ENCODE data around the gene GTF3C5. TPM values are rescaled to one million over a fixed set of nuclear protein-coding genes. Genes with fewer than 3 reads are reported as not detected.

GTF3C5 gene
- polyA plus RNA-seq, 1 donor from 2014 or later: 103 TPM

DNA sequence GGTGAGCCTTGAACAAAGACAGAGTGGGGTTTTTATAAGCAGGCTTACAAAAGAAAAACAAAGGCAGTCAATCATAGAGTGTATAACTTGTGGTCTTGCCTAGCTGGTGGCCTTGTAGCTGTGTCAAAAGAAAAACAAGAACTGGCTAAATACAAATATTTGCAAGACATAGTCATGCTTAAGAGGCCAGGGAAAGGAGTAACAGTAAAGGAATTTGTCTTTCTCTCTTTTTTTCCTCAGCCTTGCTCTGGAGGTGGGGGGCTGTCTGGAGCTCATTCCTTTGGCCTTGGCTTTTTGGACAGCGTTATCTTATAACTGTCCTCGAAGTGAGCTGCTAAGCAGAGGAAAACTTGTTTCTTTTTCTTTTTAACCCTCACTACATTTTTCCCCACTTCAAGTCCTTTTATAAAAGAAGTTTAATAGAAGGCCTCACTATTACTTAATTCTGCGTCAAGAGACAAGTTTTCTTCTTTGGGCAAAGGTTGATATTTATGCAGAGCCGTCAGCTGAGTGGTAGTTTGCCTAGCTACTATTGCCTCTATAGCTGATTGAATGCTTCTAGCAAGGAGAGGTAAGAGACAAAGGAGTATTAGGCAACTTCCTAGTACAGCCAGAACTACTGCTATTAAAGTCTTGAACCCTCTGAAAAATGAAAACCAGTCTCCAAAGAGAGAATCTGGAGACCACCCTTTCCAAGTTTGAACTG, 45.3 kb downstream of the GTF3C5 start:
- no peak overlapping the region for H3K27ac ChIP-seq (ENCODE audit: low read length)
- no peaks in the 10 kb centered on the region for H4K20me1 ChIP-seq (ENCODE audit: insufficient read depth)
- no peaks in the 10 kb centered on the region for H3K79me2 ChIP-seq (replicated peaks; ENCODE audit: insufficient read depth, low read length)
- no peaks in the 10 kb centered on the region for H3K36me3 ChIP-seq (ENCODE audit: insufficient read depth, low read length)
- H3F3A ChIP-seq (ENCODE audit: insufficient read depth, low read length, poor library complexity, severe bottlenecking): no peaks in the 10 kb centered on the region
- no peak overlapping the region for H3K4me3 ChIP-seq (ENCODE audit: low read length)
- H3K4me2 ChIP-seq (ENCODE audit: low read length): no peak overlapping the region
- H3K9ac ChIP-seq (ENCODE audit: low read length): no peak overlapping the region
- TF ChIP-seq TAF1 (IDR thresholded peaks at IDR 0.05; ENCODE audit: low read depth) (no peak), EP300 (conservative IDR thresholded peaks at IDR 0.05; ENCODE audit: poor library complexity, severe bottlenecking) (no peak), POLR2AphosphoS5 (IDR thresholded peaks at IDR 0.05) (no peak), MXI1 (conservative IDR thresholded peaks at IDR 0.05; ENCODE audit: poor library complexity, severe bottlenecking) (no peak), EZH2 (IDR thresholded peaks at IDR 0.05; ENCODE audit: borderline replicate concordance, insufficient read depth, low read length, poor library complexity, severe bottlenecking) (no peak), RAD21 (conservative IDR thresholded peaks at IDR 0.05) (no peak)
- TF ChIP-seq, protein P1, sequence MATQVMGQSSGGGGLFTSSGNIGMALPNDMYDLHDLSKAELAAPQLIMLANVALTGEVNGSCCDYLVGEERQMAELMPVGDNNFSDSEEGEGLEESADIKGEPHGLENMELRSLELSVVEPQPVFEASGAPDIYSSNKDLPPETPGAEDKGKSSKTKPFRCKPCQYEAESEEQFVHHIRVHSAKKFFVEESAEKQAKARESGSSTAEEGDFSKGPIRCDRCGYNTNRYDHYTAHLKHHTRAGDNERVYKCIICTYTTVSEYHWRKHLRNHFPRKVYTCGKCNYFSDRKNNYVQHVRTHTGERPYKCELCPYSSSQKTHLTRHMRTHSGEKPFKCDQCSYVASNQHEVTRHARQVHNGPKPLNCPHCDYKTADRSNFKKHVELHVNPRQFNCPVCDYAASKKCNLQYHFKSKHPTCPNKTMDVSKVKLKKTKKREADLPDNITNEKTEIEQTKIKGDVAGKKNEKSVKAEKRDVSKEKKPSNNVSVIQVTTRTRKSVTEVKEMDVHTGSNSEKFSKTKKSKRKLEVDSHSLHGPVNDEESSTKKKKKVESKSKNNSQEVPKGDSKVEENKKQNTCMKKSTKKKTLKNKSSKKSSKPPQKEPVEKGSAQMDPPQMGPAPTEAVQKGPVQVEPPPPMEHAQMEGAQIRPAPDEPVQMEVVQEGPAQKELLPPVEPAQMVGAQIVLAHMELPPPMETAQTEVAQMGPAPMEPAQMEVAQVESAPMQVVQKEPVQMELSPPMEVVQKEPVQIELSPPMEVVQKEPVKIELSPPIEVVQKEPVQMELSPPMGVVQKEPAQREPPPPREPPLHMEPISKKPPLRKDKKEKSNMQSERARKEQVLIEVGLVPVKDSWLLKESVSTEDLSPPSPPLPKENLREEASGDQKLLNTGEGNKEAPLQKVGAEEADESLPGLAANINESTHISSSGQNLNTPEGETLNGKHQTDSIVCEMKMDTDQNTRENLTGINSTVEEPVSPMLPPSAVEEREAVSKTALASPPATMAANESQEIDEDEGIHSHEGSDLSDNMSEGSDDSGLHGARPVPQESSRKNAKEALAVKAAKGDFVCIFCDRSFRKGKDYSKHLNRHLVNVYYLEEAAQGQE (IDR thresholded peaks at IDR 0.05; ENCODE audit: borderline replicate concordance): no peak
- TF ChIP-seq, protein P2, sequence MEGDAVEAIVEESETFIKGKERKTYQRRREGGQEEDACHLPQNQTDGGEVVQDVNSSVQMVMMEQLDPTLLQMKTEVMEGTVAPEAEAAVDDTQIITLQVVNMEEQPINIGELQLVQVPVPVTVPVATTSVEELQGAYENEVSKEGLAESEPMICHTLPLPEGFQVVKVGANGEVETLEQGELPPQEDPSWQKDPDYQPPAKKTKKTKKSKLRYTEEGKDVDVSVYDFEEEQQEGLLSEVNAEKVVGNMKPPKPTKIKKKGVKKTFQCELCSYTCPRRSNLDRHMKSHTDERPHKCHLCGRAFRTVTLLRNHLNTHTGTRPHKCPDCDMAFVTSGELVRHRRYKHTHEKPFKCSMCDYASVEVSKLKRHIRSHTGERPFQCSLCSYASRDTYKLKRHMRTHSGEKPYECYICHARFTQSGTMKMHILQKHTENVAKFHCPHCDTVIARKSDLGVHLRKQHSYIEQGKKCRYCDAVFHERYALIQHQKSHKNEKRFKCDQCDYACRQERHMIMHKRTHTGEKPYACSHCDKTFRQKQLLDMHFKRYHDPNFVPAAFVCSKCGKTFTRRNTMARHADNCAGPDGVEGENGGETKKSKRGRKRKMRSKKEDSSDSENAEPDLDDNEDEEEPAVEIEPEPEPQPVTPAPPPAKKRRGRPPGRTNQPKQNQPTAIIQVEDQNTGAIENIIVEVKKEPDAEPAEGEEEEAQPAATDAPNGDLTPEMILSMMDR (IDR thresholded peaks at IDR 0.05; ENCODE audit: poor library complexity, severe bottlenecking): no peak
- H3K27me3 ChIP-seq (ENCODE audit: insufficient read depth, low read depth, low read length): no peaks in the 10 kb centered on the region
- no peaks in the 10 kb centered on the region for H3K9me3 ChIP-seq (ENCODE audit: low read length)
- H3K9me2 ChIP-seq (ENCODE audit: insufficient read depth, low read length): no peaks in the 10 kb centered on the region
- no peak overlapping the region for H2AFZ ChIP-seq (ENCODE audit: low read depth, low read length)

DNA sequence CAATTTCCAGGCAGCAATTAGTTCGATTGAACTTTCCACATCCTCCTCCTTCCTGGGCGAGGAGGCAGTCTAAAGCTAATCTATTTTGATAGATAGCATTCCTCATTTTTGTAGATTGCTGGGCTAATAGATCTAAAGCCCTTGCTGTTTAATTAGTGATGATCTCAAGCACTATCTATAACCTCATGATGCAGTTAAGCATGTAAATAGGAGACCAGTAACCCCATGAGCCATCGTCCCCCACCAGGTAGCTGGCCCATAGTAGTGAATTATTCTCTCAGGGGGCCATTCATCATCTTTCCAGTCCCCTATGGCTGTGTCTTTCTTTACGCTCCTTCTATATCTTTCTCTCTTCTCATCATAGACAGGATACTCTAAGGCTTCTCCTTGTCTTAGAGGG, 45.9 kb downstream of the GTF3C5 start:
- no peaks in the 10 kb centered on the region for H3K27me3 ChIP-seq (ENCODE audit: insufficient read depth, low read depth, low read length)
- no peak overlapping the region for H3K4me2 ChIP-seq (ENCODE audit: low read length)
- no peaks in the 10 kb centered on the region for H3K9me3 ChIP-seq (ENCODE audit: low read length)
- H3F3A ChIP-seq (ENCODE audit: insufficient read depth, low read length, poor library complexity, severe bottlenecking): no peaks in the 10 kb centered on the region
- no peaks in the 10 kb centered on the region for H3K9me2 ChIP-seq (ENCODE audit: insufficient read depth, low read length)
- H3K4me3 ChIP-seq (ENCODE audit: low read length): no peak overlapping the region
- H2AFZ ChIP-seq (ENCODE audit: low read depth, low read length): no peak overlapping the region
- H3K9ac ChIP-seq (ENCODE audit: low read length): no peak overlapping the region
- no peak overlapping the region for H3K27ac ChIP-seq (ENCODE audit: low read length)
- TF ChIP-seq EZH2 (IDR thresholded peaks at IDR 0.05; ENCODE audit: borderline replicate concordance, insufficient read depth, low read length, poor library complexity, severe bottlenecking) (no peak), RAD21 (conservative IDR thresholded peaks at IDR 0.05) (no peak), SMC3 (conservative IDR thresholded peaks at IDR 0.05; ENCODE audit: poor library complexity) (no peak)
- TF ChIP-seq, protein P1 (IDR thresholded peaks at IDR 0.05; ENCODE audit: borderline replicate concordance): no peak
- no peaks in the 10 kb centered on the region for H3K79me2 ChIP-seq (replicated peaks; ENCODE audit: insufficient read depth, low read length)
- H4K20me1 ChIP-seq (ENCODE audit: insufficient read depth): no peaks in the 10 kb centered on the region
- H3K36me3 ChIP-seq (ENCODE audit: insufficient read depth, low read length): no peaks in the 10 kb centered on the region

Measured in neural cell (in vitro differentiated cells).